Endothelial cell (in vitro differentiated cells): Measurements from ENCODE around the gene KAZN. TPM values are rescaled to one million over a fixed set of nuclear protein-coding genes. Genes with fewer than 3 reads are reported as not detected.

Experiments
- DNase-seq: peaks from one replicate; pipeline ENCODE4 v3.0.0; 2021; ENCODE audit warnings: low spot score
- H3K27ac Mint-ChIP-seq: one replicate; pipeline ENCODE4 v1.8.0; 2021; ENCODE audit warnings: mixed read lengths, inconsistent platforms; ENCODE audit not compliant: unreplicated experiment
- H3K27me3 Mint-ChIP-seq: one replicate; pipeline ENCODE4 v1.8.0; 2021; ENCODE audit warnings: mild to moderate bottlenecking, moderate library complexity, mixed read lengths, inconsistent platforms; ENCODE audit not compliant: unreplicated experiment
- H3K36me3 Mint-ChIP-seq: one replicate; pipeline ENCODE4 v1.8.0; 2021; ENCODE audit warnings: mild to moderate bottlenecking, low read depth, mixed read lengths, inconsistent platforms; ENCODE audit not compliant: unreplicated experiment
- H3K4me1 Mint-ChIP-seq: one replicate; pipeline ENCODE4 v1.8.0; 2021; ENCODE audit warnings: mild to moderate bottlenecking, mixed read lengths, inconsistent platforms; ENCODE audit not compliant: unreplicated experiment
- H3K4me3 Mint-ChIP-seq: one replicate; pipeline ENCODE4 v1.8.0; 2021; ENCODE audit warnings: mild to moderate bottlenecking, mixed read lengths, inconsistent platforms; ENCODE audit not compliant: unreplicated experiment
- H3K9me3 Mint-ChIP-seq: one replicate; pipeline ENCODE4 v1.8.0; 2021; ENCODE audit warnings: mixed read lengths, inconsistent platforms; ENCODE audit not compliant: unreplicated experiment
- total RNA-seq: library from RNA; stranded (reverse); fragmentation: NEBNext Ultra II Directional; extraction: Animal tissue kit (Norgen Biotek cat#: 25700); gene quantifications from one replicate; pipeline ENCODE4 v1.2.1, GENCODE V29; 2021; ENCODE audit not compliant: unreplicated experiment
- TF ChIP-seq, protein P1 (sequence below): fragments of 200-600 bp; sonication (generic); IDR thresholded peaks from one replicate; pipeline ENCODE4 v1.5.0; 2021; ENCODE audit warnings: antibody characterized with exemption; ENCODE audit not compliant: unreplicated experiment

KAZN gene
- total RNA-seq, 1 donor from 2014 or later: 10.1 TPM

DNA sequence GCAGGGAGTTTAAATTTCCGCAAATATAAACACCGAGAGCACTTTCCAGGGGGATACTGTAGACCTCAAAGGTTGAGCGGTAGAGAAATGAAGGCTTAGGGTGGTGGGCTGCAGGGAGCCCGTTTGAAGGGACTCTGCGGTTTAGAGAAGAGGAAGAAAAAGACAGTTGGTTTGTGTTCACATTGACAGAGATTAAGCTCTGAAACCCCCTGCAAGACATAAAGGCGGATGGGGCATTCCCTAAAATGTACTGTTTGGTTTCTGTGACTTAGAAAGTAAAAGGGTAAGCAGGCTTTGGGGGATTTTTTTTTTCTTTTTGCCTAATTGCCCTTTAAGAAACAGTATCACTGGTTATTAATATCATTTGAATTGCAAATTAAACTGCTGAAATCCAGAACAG is 1.3 kb downstream of the KAZN start:
- TF ChIP-seq, protein P1, sequence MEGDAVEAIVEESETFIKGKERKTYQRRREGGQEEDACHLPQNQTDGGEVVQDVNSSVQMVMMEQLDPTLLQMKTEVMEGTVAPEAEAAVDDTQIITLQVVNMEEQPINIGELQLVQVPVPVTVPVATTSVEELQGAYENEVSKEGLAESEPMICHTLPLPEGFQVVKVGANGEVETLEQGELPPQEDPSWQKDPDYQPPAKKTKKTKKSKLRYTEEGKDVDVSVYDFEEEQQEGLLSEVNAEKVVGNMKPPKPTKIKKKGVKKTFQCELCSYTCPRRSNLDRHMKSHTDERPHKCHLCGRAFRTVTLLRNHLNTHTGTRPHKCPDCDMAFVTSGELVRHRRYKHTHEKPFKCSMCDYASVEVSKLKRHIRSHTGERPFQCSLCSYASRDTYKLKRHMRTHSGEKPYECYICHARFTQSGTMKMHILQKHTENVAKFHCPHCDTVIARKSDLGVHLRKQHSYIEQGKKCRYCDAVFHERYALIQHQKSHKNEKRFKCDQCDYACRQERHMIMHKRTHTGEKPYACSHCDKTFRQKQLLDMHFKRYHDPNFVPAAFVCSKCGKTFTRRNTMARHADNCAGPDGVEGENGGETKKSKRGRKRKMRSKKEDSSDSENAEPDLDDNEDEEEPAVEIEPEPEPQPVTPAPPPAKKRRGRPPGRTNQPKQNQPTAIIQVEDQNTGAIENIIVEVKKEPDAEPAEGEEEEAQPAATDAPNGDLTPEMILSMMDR: no peak
- H3K27me3 Mint-ChIP-seq: peaks cover 7% of the 10 kb centered on the region
- no peaks in the 10 kb centered on the region for H3K36me3 Mint-ChIP-seq
- peak overlapping the region; percentile 65 for H3K4me3 Mint-ChIP-seq
- no peak overlapping the region for H3K27ac Mint-ChIP-seq
- H3K4me1 Mint-ChIP-seq: peaks cover 13% of the 10 kb centered on the region
- no peaks in the 10 kb centered on the region for H3K9me3 Mint-ChIP-seq
- no peak for DNase-seq

DNA sequence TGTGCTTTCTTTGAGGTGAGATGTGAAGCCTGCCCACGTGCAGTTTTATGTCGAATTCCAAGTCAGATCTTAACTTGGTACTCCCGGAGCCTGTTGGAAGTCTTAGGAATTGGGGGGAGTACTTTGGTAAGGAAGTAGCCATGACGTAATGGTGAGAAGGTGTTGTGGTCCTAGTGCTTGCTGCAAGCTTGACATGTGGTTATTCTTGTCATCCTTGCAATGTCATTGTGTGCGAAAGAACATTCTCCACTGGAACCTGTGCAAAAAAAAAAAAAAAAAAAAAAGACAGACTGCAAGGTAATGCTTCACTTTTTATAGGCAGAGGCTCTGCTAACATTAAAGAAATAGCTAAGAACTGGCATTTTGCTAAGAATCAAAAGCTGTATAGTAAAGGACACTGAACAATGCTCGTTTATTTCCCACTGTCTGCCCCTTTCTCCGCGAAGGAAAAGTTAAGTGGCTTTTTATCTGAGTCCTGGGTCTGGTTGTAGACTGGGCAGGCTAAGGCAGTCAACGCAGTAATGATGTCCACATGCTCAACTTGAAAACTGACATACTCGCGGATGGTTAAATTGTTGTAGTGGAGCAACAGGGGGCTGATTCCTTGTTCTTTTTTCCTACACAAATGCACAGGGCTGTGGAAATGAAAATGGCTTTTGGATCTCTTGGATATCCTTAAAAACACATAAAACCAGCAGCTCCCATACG is 2.1 kb downstream of the KAZN start:
- no peaks in the 10 kb centered on the region for H3K9me3 Mint-ChIP-seq
- no peak overlapping the region for H3K4me3 Mint-ChIP-seq
- H3K27ac Mint-ChIP-seq: no peak overlapping the region
- H3K27me3 Mint-ChIP-seq: peaks cover 7% of the 10 kb centered on the region
- H3K4me1 Mint-ChIP-seq: peaks cover 13% of the 10 kb centered on the region
- H3K36me3 Mint-ChIP-seq: no peaks in the 10 kb centered on the region
- TF ChIP-seq, protein P1: no peak
- DNase-seq: no peak

DNA sequence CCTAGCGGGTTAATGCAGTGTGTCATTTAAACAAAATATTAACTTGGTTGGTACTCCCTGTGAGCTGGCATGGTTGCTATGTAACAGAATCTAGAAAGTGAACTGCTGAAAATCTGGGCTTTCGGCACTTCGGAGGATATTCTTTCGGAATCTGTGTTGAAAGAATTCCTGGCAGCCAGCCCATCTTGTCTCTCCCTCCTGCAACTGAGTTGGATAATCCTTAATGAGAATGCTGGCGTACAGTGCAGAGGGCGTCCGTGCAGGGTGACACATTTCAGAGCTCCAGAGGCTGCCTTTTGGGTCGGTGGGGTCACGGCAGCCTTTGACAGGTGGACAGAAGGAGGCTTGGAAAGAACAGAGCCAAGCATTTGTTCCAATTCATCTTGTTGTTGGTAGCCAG is 3.7 kb downstream of the KAZN start:
- H3K27ac Mint-ChIP-seq: no peak overlapping the region
- peaks cover 7% of the 10 kb centered on the region for H3K27me3 Mint-ChIP-seq
- TF ChIP-seq, protein P1: no peak
- H3K4me3 Mint-ChIP-seq: no peak overlapping the region
- peaks cover 13% of the 10 kb centered on the region for H3K4me1 Mint-ChIP-seq
- no peak for DNase-seq
- H3K9me3 Mint-ChIP-seq: no peaks in the 10 kb centered on the region
- H3K36me3 Mint-ChIP-seq: no peaks in the 10 kb centered on the region

DNA sequence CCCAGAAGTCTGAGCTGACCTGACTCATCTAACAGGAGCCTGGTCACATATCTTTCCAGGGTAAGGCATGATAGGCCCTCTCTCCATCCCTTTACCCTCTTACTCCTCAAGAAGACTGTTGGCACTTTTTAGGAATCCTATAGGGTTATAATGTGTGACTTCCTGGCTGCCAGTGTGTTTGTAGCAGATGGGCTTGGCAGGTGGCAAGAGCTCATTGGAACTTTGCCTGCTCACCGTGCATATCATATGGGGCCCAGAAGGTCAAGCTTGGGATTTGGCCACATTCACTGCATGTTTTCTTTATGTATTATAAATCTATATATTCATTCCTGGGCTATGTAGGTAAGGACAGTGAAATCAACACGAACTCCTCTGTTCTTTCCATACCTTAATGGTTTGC is 5.2 kb downstream of the KAZN start:
- Mint-ChIP-seq H3K9me3 (no peaks in the 10 kb centered on the region), H3K27me3 (peaks cover 7% of the 10 kb centered on the region), H3K36me3 (no peaks in the 10 kb centered on the region), H3K27ac (no peak overlapping the region), H3K4me1 (peaks cover 13% of the 10 kb centered on the region), H3K4me3 (no peak overlapping the region)
- TF ChIP-seq, protein P1: no peak
- DNase-seq: no peak

DNA sequence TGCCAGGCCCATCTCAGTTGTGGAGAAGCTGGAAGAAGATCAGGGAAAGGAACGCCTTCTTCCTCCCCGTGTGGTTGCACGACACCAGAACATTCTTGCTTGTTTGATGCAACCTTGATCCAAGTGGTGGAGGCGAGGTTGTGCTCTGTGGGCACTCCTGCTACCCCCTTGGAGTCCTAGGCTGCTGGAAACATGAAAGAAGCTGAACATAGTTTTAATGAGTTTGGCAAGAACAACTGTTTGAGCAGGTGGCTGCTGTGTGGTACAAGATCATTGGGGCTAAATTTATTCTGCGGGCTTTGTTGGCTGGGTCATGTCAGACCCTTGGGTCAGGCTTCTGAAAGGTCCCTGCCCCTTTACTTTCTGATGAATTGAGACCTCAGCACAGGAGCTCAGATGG is 5.9 kb downstream of the KAZN start:
- Mint-ChIP-seq H3K9me3 (no peaks in the 10 kb centered on the region), H3K36me3 (no peaks in the 10 kb centered on the region), H3K27ac (no peak overlapping the region), H3K4me1 (peaks cover 13% of the 10 kb centered on the region), H3K4me3 (no peak overlapping the region), H3K27me3 (peaks cover 6% of the 10 kb centered on the region)
- DNase-seq: no peak
- TF ChIP-seq, protein P1: no peak
